GM12878 (cell line): Measurements from ENCODE around the gene MDGA2. TPM values are rescaled to one million over a fixed set of nuclear protein-coding genes. Genes with fewer than 3 reads are reported as not detected.

Experiments used
- ATAC-seq: fragments of 200-7000 bp; cut with Tn5 transposase; 3 replicates; pipeline ENCODE4 v1.9.1; 2020; ENCODE audit warnings: mild to moderate bottlenecking, moderate library complexity
- BruUV-seq: library from RNA; stranded (reverse); fragments of 400-500 nt; replicated peaks from 2 replicates; lab custom pipeline; 2021; lab: Mats Ljungman, UMichigan
- CTCF ChIA-PET: fragments of 300-600 bp; sonication (Branson Sonifier 250); formaldehyde crosslinking; extraction: SDS; loops from one replicate; lab custom pipeline; 2021; ENCODE audit warnings: inconsistent platforms; lab: Yijun Ruan, JAX
- POLR2A ChIA-PET: fragments of 350-600 bp; formaldehyde crosslinking; extraction: SDS; loops from one replicate; lab custom pipeline; 2021; ENCODE audit warnings: inconsistent platforms; lab: Charles Lee
- RAD21 ChIA-PET: fragments of 300-600 bp; sonication (Branson Sonifier 250); formaldehyde crosslinking; loops from one replicate; lab custom pipeline; 2023; ENCODE audit warnings: antibody characterized with exemption; ENCODE audit not compliant: unreplicated experiment; lab: Charles Lee
- SMC1A ChIA-PET: fragments of 300-600 bp; sonication (Branson Sonifier 250); formaldehyde crosslinking; loops from one replicate; lab custom pipeline; 2023; ENCODE audit not compliant: unreplicated experiment, uncharacterized antibody; lab: Charles Lee
- DNase-seq: peaks from one replicate; pipeline ENCODE4 v3.0.0-alpha.2; 2011; ENCODE audit warnings: low read depth, low spot score
- FAIRE-seq: peaks from 3 replicates; lab custom pipeline; 2011; peaks lifted over from hg19 to GRCh38; lab: Jason Lieb, UNC
- H2AFZ ChIP-seq: 2 replicates; pipeline ENCODE4 v1.6.0; 2011; ENCODE audit warnings: low read depth, low read length, control low read depth; ENCODE audit not compliant: control insufficient read depth
- H3K27ac ChIP-seq: 2 replicates; pipeline ENCODE4 v1.5.1; 2011; ENCODE audit warnings: control low read depth; ENCODE audit not compliant: control insufficient read depth, insufficient read depth
- H3K27me3 ChIP-seq, 2 experiments: replicated peaks in 1 of 2; 2 replicates each; pipeline versions ENCODE4 v1.6.0 to v1.6.1; 2011; ENCODE audit warnings: low read length in 1 of 2; ENCODE audit not compliant: control insufficient read depth in 2 of 2, insufficient read depth in 2 of 2
- H3K36me3 ChIP-seq, 2 experiments: 2 replicates each; pipeline ENCODE4 v1.5.1; 2011; ENCODE audit warnings: low read length in 1 of 2; ENCODE audit not compliant: control insufficient read depth in 2 of 2, insufficient read depth in 2 of 2
- H3K4me1 ChIP-seq: 2 replicates; pipeline ENCODE4 v1.6.1; 2011; ENCODE audit warnings: mild to moderate bottlenecking, low read length, moderate library complexity, mixed read lengths; ENCODE audit not compliant: control insufficient read depth, insufficient read depth
- H3K4me2 ChIP-seq: 2 replicates; pipeline ENCODE4 v1.6.0; 2011; ENCODE audit warnings: control low read depth; ENCODE audit not compliant: control insufficient read depth, insufficient read depth
- H3K4me3 ChIP-seq: fragments of 200-600 bp; sonication (generic); 2 replicates; pipeline ENCODE4 v1.5.1; 2016
- H3K79me2 ChIP-seq: 2 replicates; pipeline ENCODE4 v1.6.0; 2011; ENCODE audit warnings: low read length; ENCODE audit not compliant: control insufficient read depth, insufficient read depth
- H3K9ac ChIP-seq: 2 replicates; pipeline ENCODE4 v1.8.0; 2011; ENCODE audit warnings: low read length, control low read depth, mixed read lengths; ENCODE audit not compliant: control insufficient read depth, insufficient read depth
- H3K9me3 ChIP-seq: replicated peaks from 3 replicates; pipeline ENCODE4 v1.5.1; 2011; ENCODE audit warnings: mild to moderate bottlenecking, low read length; ENCODE audit not compliant: control insufficient read depth, insufficient read depth
- H4K20me1 ChIP-seq: 2 replicates; pipeline ENCODE4 v1.6.0; 2011; ENCODE audit not compliant: control insufficient read depth, insufficient read depth
- CEBPZ ChIP-seq: fragments of 150-350 bp; IDR thresholded peaks from 2 replicates; pipeline ENCODE4 v1.6.1; 2016; ENCODE audit warnings: low read depth, low read length
- DPF2 ChIP-seq: fragments of 450-650 bp; IDR thresholded peaks from 2 replicates; pipeline ENCODE4 v1.6.1; 2017; ENCODE audit warnings: mild to moderate bottlenecking
- MLLT1 ChIP-seq: fragments of 450-650 bp; IDR thresholded peaks from 2 replicates; pipeline ENCODE4 v1.6.1; 2016; ENCODE audit warnings: mild to moderate bottlenecking
- NR2C2 ChIP-seq: IDR thresholded peaks from 2 replicates; pipeline ENCODE4 v1.6.1; 2011; ENCODE audit warnings: borderline replicate concordance, low read depth; ENCODE audit not compliant: control insufficient read depth, insufficient read length
- POLR2AphosphoS5 ChIP-seq: IDR thresholded peaks from 2 replicates; pipeline ENCODE4 v1.6.1; 2011; ENCODE audit warnings: mild to moderate bottlenecking, low read length, inconsistent platforms
- SMARCA5 ChIP-seq: fragments of 450-650 bp; IDR thresholded peaks from 2 replicates; pipeline ENCODE4 v1.6.1; 2017; ENCODE audit warnings: mild to moderate bottlenecking
- SUPT20H ChIP-seq: IDR thresholded peaks from 2 replicates; pipeline ENCODE4 v1.6.1; 2011; ENCODE audit warnings: low read depth, mild to moderate bottlenecking, low read length, moderate library complexity, borderline replicate concordance; ENCODE audit not compliant: control insufficient read depth
- ZNF207 ChIP-seq: fragments of 450-650 bp; IDR thresholded peaks from 2 replicates; pipeline ENCODE4 v1.6.1; 2014; ENCODE audit warnings: antibody characterized with exemption, mild to moderate bottlenecking, borderline replicate concordance
- ZZZ3 ChIP-seq: IDR thresholded peaks from 2 replicates; pipeline ENCODE4 v1.6.1; 2011; ENCODE audit warnings: low read depth; ENCODE audit not compliant: control insufficient read depth, insufficient read length
- WGBS: methylation state at CpG from one replicate; pipeline ENCODE4 v1.1.6; 2016; ENCODE audit warnings: low lambda C conversion rate; ENCODE audit not compliant: insufficient replicate concordance, insufficient coverage; ENCODE audit errors: missing lambda C conversion rate; 5-methylcytosine and 5-hydroxymethylcytosine counted together
- in situ Hi-C: fragments of 300-500 bp; cut with MboI; formaldehyde crosslinking; loops from 9 replicates; pipeline ENCODE4 v1.14.3; 2018; ENCODE audit warnings: mixed read lengths
- intact Hi-C: fragments of 100-400 bp; cut with micrococcal nuclease; formaldehyde crosslinking; loops from one replicate; pipeline ENCODE4 v1.14.2; 2022; ENCODE audit not compliant: unreplicated experiment
- polyA plus RNA-seq, 11 experiments: library from polyadenylated mRNA; depleted of rRNA in 4 of 11; unstranded in 6 of 11; stranded (reverse) in 5 of 11; fragments of >200 nt; fragmentation: Nextera tagmentation in 4 of 11; fragmentation: Illumina TruSeq in 1 of 11; extraction: Ambion mirVana in 4 of 11; extraction: Trizol in 1 of 11; gene quantifications; 1 replicate in 1 of 11; 2 replicates in 10 of 11; pipeline versions ENCODE4 v1.2.1 to v1.2.3, GENCODE V29; 2011 to 2016; ENCODE audit warnings: inconsistent platforms in 2 of 11, missing spikeins in 2 of 11, low read depth in 1 of 11
- total RNA-seq, 4 experiments: library from RNA; depleted of rRNA in 3 of 4; stranded (reverse); fragments of >200 nt in 3 of 4; fragmentation: Illumina TruSeq in 1 of 4; extraction: Trizol in 1 of 4; gene quantifications; 2 replicates each; pipeline versions ENCODE4 v1.2.1 to v1.2.3, GENCODE V29; 2013 to 2021

MDGA2 gene
- total and polyA plus RNA-seq, 10 of the 15 experiments (the other 5 are each of a cell fraction or from before 2014, with no cell fraction given): not detected

DNA sequence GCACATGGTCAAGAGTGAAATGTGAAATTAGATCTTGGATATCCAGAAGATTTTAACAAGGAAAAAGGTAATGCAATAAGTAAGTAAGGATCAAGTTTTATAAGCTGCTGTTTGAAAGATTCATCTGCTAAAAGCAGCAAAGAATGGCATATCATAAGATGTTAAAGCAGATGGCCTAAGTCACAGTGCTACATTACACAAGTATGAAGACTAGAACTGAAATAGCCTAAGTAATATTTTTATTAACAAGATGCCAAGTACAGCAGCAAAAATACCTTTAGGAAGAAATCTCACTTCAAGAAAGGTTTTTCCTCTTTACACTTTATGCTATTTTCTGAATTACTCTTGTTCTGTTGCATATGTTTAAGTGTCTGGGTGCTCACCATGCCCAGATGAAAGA lies 414.1 kb downstream of the MDGA2 start (continued):
- TF ChIP-seq POLR2AphosphoS5: no peak
- TF ChIP-seq, all 136 proteins: peak for 0

- TF ChIP-seq SMARCA5 (no peak), CEBPZ (no peak), DPF2 (no peak), MLLT1 (no peak), SUPT20H (no peak), ZNF207 (no peak), ZZZ3 (no peak), NR2C2 (no peak)
- Histone ChIP-seq H3K79me2 (no peaks in the 10 kb centered on the region), H3K36me3 (no peaks in the 10 kb centered on the region), H3K9ac (no peak overlapping the region), H3K9me3 (no peaks in the 10 kb centered on the region), H3K4me3 (no peak overlapping the region), H4K20me1 (no peaks in the 10 kb centered on the region), H3K27ac (no peak overlapping the region), H3K27me3 (no peaks in the 10 kb centered on the region), H3K4me1 (no peaks in the 10 kb centered on the region), H3K4me2 (no peak overlapping the region), H2AFZ (no peak overlapping the region)
- FAIRE-seq (no peak), ATAC-seq (no peak), DNase-seq (no peak)
- in situ Hi-C loops (no loop called here), intact Hi-C loops (no loop called here)
- BruUV-seq: no TSS peak
- ChIA-PET RAD21 (no interaction called here), CTCF (no interaction called here), POLR2A (no interaction called here), SMC1A (no interaction called here)
- 3% methylated on average over 2 of the region's 2 CpGs for WGBS
Observed at GRCh38 chr14:47259796-47260195, 415.6 kb downstream of the MDGA2 start.
